Measurements from ENCODE around the gene SEMA6A.

DNA sequence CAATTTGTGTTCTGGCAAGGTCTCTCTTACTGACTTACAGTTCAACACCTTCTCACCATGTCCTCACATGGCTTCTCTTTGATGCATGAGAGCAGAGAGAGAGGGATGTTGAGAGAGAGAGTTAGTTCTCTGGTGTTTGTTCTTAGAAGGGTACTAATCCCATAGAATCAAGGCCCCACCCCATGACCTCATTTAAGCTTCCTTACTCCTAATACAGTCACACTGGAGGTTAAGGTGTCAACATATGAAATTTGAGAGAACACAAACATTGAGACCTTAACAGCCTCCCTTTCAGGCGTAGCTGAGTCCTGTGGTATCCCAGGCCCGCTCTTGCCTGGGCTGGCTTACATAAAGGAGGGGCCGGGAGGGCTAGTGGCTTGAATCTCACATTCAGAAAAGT lies 10.6 kb upstream of the SEMA6A start:
- no peak for TF ChIP-seq POLR2A (IDR thresholded peaks at IDR 0.05; ENCODE audit: low read depth, low read length)
- TF ChIP-seq POLR2AphosphoS5 (IDR thresholded peaks at IDR 0.05; ENCODE audit: low read depth, low read length) = no peak
